Measurements from ENCODE around the gene DNAJB4.
"Not testable (repeated sequence)": the region's sequence is repeated elsewhere in the genome, so short reads cannot be mapped to it uniquely, and the experiment has no call there.

DNAJB4 gene

GRCh38 chr1:77976433-77977076, 28.2 kb upstream of the DNAJB4 start:
- Histone ChIP-seq H3K4me3 (ENCODE audit: low read depth in 1 of 2, low read length in 1 of 2) (no peak overlapping the region), H3K27ac (no peak overlapping the region), H3K27me3 (no peaks in the 10 kb centered on the region), H3K36me3 (peaks cover 3% of the 10 kb centered on the region), H3K9me3 (no peaks in the 10 kb centered on the region), H3K4me1 (ENCODE audit: control insufficient read depth in 1 of 2, insufficient read depth in 1 of 2, low read depth in 1 of 2, low read length in 1 of 2) (peaks cover 43 to 46% of the 10 kb centered on the region in 2 experiments)
- no peak for TF ChIP-seq CTCF (IDR thresholded peaks at IDR 0.05)

GRCh38 chr1:77977989-77978292, 26.8 kb upstream of the DNAJB4 start:
- Histone ChIP-seq H3K4me3 (ENCODE audit: low read depth in 1 of 2, low read length in 1 of 2) (peak overlapping the region; percentile 82), H3K27ac (peak overlapping the region; percentile 94), H3K9me3 (no peaks in the 10 kb centered on the region), H3K4me1 (ENCODE audit: control insufficient read depth in 1 of 2, insufficient read depth in 1 of 2, low read depth in 1 of 2, low read length in 1 of 2) (peaks cover 43 to 46% of the 10 kb centered on the region in 2 experiments), H3K36me3 (peaks cover 3% of the 10 kb centered on the region), H3K27me3 (no peaks in the 10 kb centered on the region)
- TF ChIP-seq CTCF (IDR thresholded peaks at IDR 0.05), result no peak

GRCh38 chr1:77978293-77978968, 26.3 kb upstream of the DNAJB4 start:
- no peaks in the 10 kb centered on the region for H3K27me3 ChIP-seq
- H3K4me3 ChIP-seq (ENCODE audit: low read depth in 1 of 2, low read length in 1 of 2), result peak overlapping the region; percentile 82
- TF ChIP-seq CTCF (IDR thresholded peaks at IDR 0.05), result no peak
- H3K9me3 ChIP-seq, result no peaks in the 10 kb centered on the region
- peak overlapping the region; percentile 94 for H3K27ac ChIP-seq
- H3K36me3 ChIP-seq, result peaks cover 3% of the 10 kb centered on the region
- peaks cover 43 to 46% of the 10 kb centered on the region in 2 experiments for H3K4me1 ChIP-seq (ENCODE audit: control insufficient read depth in 1 of 2, insufficient read depth in 1 of 2, low read depth in 1 of 2, low read length in 1 of 2)

DNA sequence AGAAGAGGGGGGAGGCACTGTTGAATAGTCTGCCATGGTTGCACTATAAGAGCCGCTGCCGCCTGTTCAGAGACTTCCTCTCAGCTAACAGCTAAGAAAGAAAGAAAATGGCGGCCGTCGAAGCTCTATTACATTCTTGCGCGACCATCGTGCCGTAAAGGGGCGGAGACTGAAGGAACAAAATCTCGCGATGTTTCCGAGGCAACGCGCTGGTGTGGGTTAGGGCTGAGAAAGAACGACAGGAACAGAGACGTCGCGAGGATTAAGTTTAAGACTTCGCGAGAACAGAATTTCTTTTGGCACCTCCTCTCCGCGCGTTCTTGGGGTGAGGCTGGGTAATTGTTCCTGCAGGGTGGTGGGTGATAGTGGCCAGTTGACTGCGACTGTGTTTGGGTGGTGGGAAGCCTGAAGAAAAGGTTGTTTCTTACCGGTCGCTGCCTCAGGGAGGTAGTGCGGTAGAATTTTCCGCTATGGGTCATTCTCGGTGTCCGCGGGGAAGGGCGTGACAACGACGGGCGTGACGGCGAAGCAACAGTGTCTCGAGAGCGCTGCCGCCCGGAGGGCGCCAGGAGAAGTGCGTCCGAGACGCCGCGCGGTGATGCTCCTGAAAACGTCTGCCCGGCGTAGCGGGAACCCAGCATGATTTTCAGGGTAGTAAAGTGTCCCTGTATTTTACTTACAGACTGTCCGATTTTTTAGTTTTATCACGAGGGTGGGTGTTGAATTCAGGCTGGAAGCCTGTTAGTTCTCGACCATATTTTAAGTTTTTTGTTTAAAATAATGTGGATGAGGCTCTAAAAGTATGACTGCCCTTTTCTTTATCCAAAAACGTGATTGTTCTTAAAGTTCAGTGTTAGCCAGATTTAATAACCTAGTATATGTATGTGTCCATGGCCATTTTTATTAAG, 25.5 kb upstream of the DNAJB4 start, which contains the start of gene FUBP1:
FUBP1 (minus strand) TSS at position 104 of the 908 bp plus-strand sequence; CDS start at position 36, 68 bp downstream.
- H3K4me3 ChIP-seq (ENCODE audit: low read depth in 1 of 2, low read length in 1 of 2), result peak within 1 kb of the TSS; percentile 82
- peaks cover 43 to 46% of the 10 kb centered on the region in 2 experiments for H3K4me1 ChIP-seq (ENCODE audit: control insufficient read depth in 1 of 2, insufficient read depth in 1 of 2, low read depth in 1 of 2, low read length in 1 of 2)
- H3K9me3 ChIP-seq, result no peaks in the 10 kb centered on the region
- H3K27ac ChIP-seq, result peak within 1 kb of the TSS; percentile 94
- TF ChIP-seq CTCF (IDR thresholded peaks at IDR 0.05), result peak; percentile 88
- H3K36me3 ChIP-seq, result peaks cover 3% of the 10 kb centered on the region
- no peaks in the 10 kb centered on the region for H3K27me3 ChIP-seq

DNA sequence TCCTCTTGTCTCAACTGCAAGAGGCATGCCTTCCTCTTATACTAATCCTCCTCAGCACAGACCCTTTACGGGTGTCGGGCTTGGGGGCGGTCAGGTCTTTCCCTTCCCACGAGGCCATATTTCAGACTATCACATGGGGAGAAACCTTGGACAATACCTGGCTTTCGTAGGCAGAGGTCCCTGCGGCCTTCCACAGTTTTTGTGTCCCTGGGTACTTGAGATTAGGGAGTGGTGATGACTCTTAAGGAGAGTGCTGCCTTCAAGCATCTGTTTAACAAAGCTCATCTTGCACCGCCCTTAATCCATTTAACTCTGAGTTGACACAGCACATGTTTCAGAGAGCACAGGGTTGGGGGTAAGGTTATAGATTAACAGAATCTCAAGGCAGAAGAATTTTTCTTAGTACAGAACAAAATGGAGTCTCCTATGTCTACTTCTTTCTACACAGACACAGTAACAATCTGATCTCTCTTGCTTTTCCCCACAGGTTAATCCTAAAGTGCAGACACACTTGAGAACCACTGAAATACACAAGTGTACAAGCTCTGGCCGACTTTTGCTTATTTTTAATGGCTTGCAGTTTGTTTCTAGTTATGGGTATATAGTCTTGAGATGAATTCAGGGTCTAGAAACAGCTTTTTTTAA, 21.3 kb upstream of the DNAJB4 start:
- not testable (repeated sequence) for H3K9me3 ChIP-seq; H3K36me3 ChIP-seq; H3K4me3 ChIP-seq (ENCODE audit: low read depth in 1 of 2, low read length in 1 of 2); H3K27me3 ChIP-seq; H3K27ac ChIP-seq
- peaks cover 23% of the 10 kb centered on the region in 2 experiments for H3K4me1 ChIP-seq (ENCODE audit: control insufficient read depth in 1 of 2, insufficient read depth in 1 of 2, low read depth in 1 of 2, low read length in 1 of 2)

All from neutrophil (primary cell).